Retinal pigment epithelial cell (primary cell): ENCODE data around the gene ANKRD1.

ENCODE experiments used
- DNase-seq: peaks from one replicate; pipeline ENCODE4 v3.0.0-alpha.2; 2010; ENCODE audit warnings: low read depth
- H3K4me3 ChIP-seq: 2 replicates; pipeline ENCODE4 v1.5.1; 2011; ENCODE audit warnings: mild to moderate bottlenecking, low read length, control low read depth, moderate library complexity
- TF ChIP-seq, protein P1 (sequence below): conservative IDR thresholded peaks from 2 replicates; pipeline ENCODE4 v1.5.1; 2011; ENCODE audit warnings: low read depth, low read length, control low read depth, inconsistent platforms

ANKRD1 gene

DNA sequence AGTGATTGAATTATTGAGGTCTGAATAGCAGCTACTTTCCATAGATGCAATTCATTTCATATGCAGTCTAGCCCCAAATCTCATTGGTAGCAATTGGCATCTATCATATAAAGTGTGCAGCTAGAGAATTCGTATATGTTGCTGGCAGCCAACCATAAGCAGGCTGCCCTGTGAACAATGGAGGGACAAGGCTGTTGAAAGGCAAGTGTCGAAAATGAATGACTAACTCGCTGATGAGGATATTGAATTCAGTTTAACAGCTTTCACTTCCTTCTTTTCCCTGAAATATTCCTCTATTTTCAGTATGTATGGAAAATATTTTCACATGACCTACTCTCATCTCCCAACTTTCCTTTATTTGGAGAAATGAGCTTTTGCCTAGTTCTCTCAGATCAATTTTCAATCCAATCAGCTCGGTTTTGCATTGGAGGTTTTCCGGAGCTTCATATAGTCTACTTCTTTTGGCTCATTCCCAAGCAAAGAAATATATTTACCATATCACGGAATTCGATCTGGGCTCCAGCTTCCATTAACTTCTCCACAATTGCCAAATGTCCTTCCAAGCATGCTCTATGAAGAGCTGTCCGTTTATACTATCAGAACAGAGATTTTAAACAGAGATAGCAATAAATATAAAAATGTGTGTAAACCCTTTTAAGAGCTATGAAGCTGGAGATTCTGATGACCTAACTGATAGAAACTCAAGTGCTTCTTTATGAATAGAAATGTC, 3.5 kb downstream of the ANKRD1 start:
- TF ChIP-seq, protein P1, sequence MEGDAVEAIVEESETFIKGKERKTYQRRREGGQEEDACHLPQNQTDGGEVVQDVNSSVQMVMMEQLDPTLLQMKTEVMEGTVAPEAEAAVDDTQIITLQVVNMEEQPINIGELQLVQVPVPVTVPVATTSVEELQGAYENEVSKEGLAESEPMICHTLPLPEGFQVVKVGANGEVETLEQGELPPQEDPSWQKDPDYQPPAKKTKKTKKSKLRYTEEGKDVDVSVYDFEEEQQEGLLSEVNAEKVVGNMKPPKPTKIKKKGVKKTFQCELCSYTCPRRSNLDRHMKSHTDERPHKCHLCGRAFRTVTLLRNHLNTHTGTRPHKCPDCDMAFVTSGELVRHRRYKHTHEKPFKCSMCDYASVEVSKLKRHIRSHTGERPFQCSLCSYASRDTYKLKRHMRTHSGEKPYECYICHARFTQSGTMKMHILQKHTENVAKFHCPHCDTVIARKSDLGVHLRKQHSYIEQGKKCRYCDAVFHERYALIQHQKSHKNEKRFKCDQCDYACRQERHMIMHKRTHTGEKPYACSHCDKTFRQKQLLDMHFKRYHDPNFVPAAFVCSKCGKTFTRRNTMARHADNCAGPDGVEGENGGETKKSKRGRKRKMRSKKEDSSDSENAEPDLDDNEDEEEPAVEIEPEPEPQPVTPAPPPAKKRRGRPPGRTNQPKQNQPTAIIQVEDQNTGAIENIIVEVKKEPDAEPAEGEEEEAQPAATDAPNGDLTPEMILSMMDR: no peak
- no peak for DNase-seq
- no peak overlapping the region for H3K4me3 ChIP-seq

GRCh38 chr10:90916392-90917237, 4.3 kb downstream of the ANKRD1 start:
- TF ChIP-seq, protein P1: no peak
- no peak overlapping the region for H3K4me3 ChIP-seq
- no peak for DNase-seq

GRCh38 chr10:90915766-90916075, 5.2 kb downstream of the ANKRD1 start:
- TF ChIP-seq, protein P1: no peak
- H3K4me3 ChIP-seq: no peak overlapping the region
- DNase-seq: no peak

DNA sequence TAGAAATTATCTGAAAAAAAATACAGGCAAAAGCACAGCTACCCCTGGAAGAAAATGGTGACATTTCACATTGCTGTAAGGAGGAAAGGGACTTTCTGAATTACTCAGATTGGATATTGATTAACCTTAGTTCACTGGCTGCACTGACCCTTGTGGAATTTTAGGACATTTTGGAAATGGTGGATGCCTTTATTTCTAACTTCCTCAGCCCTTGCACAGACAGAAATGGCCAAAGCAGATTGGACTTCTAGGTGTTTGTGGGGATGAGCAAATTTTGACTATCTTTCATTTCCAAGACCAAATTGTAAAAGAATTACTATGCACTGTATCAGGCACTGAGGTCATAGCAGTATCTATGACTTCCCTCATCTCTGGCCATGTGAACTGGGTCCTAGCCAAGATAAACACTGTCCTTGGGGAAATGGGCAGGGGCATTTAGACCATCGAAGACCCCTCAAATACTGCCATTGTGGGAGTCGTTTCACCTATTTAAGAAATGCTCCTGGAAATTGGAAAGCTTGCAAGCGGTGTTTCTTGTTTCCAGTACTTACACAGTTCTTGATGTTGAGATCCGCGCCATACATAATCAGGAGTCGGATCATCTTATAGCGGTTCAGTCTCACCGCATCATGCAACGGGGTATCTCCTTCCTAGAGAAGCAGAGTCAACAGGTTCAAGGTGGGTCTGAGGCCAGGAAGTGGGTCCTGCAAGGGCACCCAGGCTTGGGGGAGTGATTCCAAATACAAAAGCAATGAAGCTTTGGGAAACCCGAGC, 5.7 kb downstream of the ANKRD1 start:
- no peak for DNase-seq
- no peak overlapping the region for H3K4me3 ChIP-seq
- TF ChIP-seq, protein P1: no peak

DNA sequence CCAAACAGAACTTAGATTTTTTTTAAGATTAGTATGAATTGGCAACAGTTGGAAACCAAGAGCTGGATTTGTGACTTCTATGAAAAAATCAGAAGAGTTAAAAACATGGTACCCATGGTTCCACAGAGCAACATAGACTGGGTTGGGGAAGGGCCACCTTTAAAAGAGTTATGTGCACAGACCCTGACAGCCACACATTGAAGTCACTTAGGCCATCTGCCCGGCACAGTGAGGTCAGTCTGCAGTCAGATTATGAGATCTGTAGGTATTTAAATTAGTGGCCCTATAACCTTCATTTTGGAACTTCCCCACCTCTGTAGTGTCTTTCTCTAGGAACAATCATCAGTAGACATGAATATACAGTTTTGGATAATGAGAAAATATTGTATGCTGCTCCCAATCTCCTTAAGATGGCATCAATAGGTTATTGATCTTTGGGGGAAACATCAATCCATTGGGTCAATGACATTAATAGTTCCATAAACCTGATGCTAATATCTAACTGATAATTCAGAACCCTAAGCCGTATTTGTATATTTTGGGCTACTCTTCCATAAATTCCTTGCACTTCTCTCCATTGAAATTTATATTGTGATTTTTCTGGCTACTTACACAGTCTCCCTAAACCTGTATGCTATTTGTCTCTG, 7.0 kb downstream of the ANKRD1 start:
- H3K4me3 ChIP-seq: no peak overlapping the region
- TF ChIP-seq, protein P1: no peak
- DNase-seq: no peak

GRCh38 chr10:90912854-90913479, 7.9 kb downstream of the ANKRD1 start:
- TF ChIP-seq, protein P1: no peak
- DNase-seq: no peak
- no peak overlapping the region for H3K4me3 ChIP-seq
